ENCODE measurements around the gene PTPRZ1. TPM values are rescaled to one million over a fixed set of nuclear protein-coding genes. Genes with fewer than 3 reads are reported as not detected.

PTPRZ1 gene
- total RNA-seq, 1 experiment from 2014 or later: 0.37 TPM

DNA sequence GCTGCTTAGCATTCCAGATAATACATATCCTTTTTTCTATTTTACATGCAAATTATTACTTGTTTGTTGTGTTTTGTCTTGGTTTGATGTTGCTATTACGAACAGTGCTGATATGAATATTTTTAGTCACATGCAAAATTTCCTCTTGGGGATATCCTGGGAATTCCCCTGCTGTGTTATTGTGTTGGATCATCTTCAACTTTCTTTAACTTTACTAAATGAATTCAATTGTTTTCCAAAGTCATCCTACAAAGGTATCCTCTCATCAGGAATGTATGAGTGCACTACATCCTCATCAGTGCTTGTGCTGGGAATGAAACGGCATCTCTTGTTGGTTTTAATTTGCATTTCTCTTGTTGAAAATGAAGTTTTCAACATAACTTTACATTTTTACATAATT, 184.0 kb downstream of the PTPRZ1 start:
- H3K4me2 ChIP-seq: no peak overlapping the region
- H3F3A ChIP-seq (ENCODE audit: insufficient read depth, low read depth): no peaks in the 10 kb centered on the region
- intact Hi-C loops (cut with micrococcal nuclease; ENCODE audit: unreplicated experiment): no loop called here
- no peaks in the 10 kb centered on the region for H4K20me1 ChIP-seq (ENCODE audit: insufficient read depth)
- no peaks in the 10 kb centered on the region for H3K27me3 ChIP-seq (ENCODE audit: insufficient read depth, low read depth)
- H3K36me3 ChIP-seq (ENCODE audit: low read depth): no peaks in the 10 kb centered on the region
- no peak for TF ChIP-seq EZH2 (IDR thresholded peaks at IDR 0.05; ENCODE audit: low read depth)
- no peak for TF ChIP-seq CTCF (conservative IDR thresholded peaks at IDR 0.05)
- H3K9me2 ChIP-seq (ENCODE audit: insufficient read depth): no peaks in the 10 kb centered on the region
- H2AFZ ChIP-seq: no peak overlapping the region
- no TSS peak for BruUV-seq (replicated peaks)
- H3K27ac ChIP-seq: no peak overlapping the region
- no peak for DNase-seq
- no peaks in the 10 kb centered on the region for H3K9me3 ChIP-seq (ENCODE audit: insufficient read depth, low read depth)
- ChIA-PET POLR2A (ENCODE audit: unreplicated experiment) (no interaction called here), CTCF (no interaction called here)
- H3K4me1 ChIP-seq (replicated peaks; ENCODE audit: insufficient read depth): no peaks in the 10 kb centered on the region
- H3K4me3 ChIP-seq: no peak overlapping the region
- no peaks in the 10 kb centered on the region for H3K79me2 ChIP-seq (ENCODE audit: low read depth)

DNA sequence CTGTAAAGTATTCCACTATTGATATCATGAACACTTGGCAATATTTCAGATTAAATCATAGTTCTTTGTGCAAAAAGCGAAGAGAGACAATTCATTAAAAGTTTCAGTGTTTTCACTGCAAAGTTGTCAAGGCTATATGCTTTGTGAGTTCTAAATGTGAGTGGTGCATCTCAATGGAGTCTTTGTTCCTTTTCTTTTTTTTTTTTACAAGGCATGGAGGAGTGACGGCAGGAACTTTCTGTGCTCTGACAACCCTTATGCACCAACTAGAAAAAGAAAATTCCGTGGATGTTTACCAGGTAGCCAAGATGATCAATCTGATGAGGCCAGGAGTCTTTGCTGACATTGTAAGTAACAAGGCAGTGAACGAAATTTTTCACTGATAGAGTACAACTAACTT, 186.6 kb downstream of the PTPRZ1 start:
- Histone ChIP-seq H3K27me3 (ENCODE audit: insufficient read depth, low read depth) (no peaks in the 10 kb centered on the region), H3K4me2 (no peak overlapping the region), H3K4me1 (replicated peaks; ENCODE audit: insufficient read depth) (no peaks in the 10 kb centered on the region), H3K4me3 (no peak overlapping the region), H3K9me3 (ENCODE audit: insufficient read depth, low read depth) (no peaks in the 10 kb centered on the region), H4K20me1 (ENCODE audit: insufficient read depth) (no peaks in the 10 kb centered on the region), H3K36me3 (ENCODE audit: low read depth) (no peaks in the 10 kb centered on the region), H3K9me2 (ENCODE audit: insufficient read depth) (no peaks in the 10 kb centered on the region), H3K79me2 (ENCODE audit: low read depth) (no peaks in the 10 kb centered on the region), H3K27ac (no peak overlapping the region), H3F3A (ENCODE audit: insufficient read depth, low read depth) (no peaks in the 10 kb centered on the region), H2AFZ (no peak overlapping the region)
- CTCF ChIA-PET: no interaction called here
- BruUV-seq (replicated peaks): no TSS peak
- TF ChIP-seq EZH2 (IDR thresholded peaks at IDR 0.05; ENCODE audit: low read depth) (no peak), CTCF (conservative IDR thresholded peaks at IDR 0.05) (no peak)
- intact Hi-C loops (cut with micrococcal nuclease; ENCODE audit: unreplicated experiment): no loop called here
- DNase-seq: no peak
- POLR2A ChIA-PET (ENCODE audit: unreplicated experiment): no interaction called here

DNA sequence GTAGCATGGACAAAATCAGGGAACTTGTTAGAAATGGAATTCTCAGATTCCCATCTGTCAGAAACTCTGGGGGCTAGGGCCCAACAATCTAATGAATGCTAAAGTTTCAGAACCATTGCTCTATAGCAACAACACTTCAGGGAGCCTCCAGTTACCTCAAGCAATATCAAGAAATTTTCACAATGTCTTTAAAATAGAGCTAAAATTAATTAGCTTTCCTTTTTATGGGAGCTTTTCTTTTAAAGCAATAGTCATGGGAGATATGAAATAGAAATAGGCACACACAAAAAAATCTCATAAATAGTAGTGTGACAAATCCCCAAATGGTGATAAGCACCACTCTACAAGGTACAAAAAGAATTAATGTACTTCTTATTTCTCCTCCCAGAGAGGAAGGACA, 190.2 kb downstream of the PTPRZ1 start:
- no peaks in the 10 kb centered on the region for H3F3A ChIP-seq (ENCODE audit: insufficient read depth, low read depth)
- no peak for TF ChIP-seq EZH2 (IDR thresholded peaks at IDR 0.05; ENCODE audit: low read depth)
- no peak for TF ChIP-seq CTCF (conservative IDR thresholded peaks at IDR 0.05)
- no peaks in the 10 kb centered on the region for H3K27me3 ChIP-seq (ENCODE audit: insufficient read depth, low read depth)
- H4K20me1 ChIP-seq (ENCODE audit: insufficient read depth): no peaks in the 10 kb centered on the region
- H3K9me3 ChIP-seq (ENCODE audit: insufficient read depth, low read depth): no peaks in the 10 kb centered on the region
- ChIA-PET CTCF (no interaction called here), POLR2A (ENCODE audit: unreplicated experiment) (no interaction called here)
- intact Hi-C loops (cut with micrococcal nuclease; ENCODE audit: unreplicated experiment): no loop called here
- no peaks in the 10 kb centered on the region for H3K36me3 ChIP-seq (ENCODE audit: low read depth)
- no peak overlapping the region for H2AFZ ChIP-seq
- H3K79me2 ChIP-seq (ENCODE audit: low read depth): no peaks in the 10 kb centered on the region
- BruUV-seq (replicated peaks): no TSS peak
- H3K27ac ChIP-seq: no peak overlapping the region
- no peak overlapping the region for H3K4me2 ChIP-seq
- H3K9me2 ChIP-seq (ENCODE audit: insufficient read depth): no peaks in the 10 kb centered on the region
- H3K4me3 ChIP-seq: no peak overlapping the region
- H3K4me1 ChIP-seq (replicated peaks; ENCODE audit: insufficient read depth): no peaks in the 10 kb centered on the region
- no peak for DNase-seq
